Ureter (tissue), 1 donor: Measurements from ENCODE around the gene DDR1. TPM values are rescaled to one million over a fixed set of nuclear protein-coding genes. Genes with fewer than 3 reads are reported as not detected.
"Not testable (repeated sequence)": the region's sequence is repeated elsewhere in the genome, so short reads cannot be mapped to it uniquely, and the experiment has no call there.

Source experiments
- DNase-seq: peaks from one replicate; pipeline ENCODE4 v3.0.0-alpha.2; 2020; ENCODE audit warnings: low spot score
- total RNA-seq: library from RNA; stranded (reverse); gene quantifications from one replicate; pipeline ENCODE4 v1.2.4, GENCODE V29; 2023
- donor health status: DM: yes; HTN: yes; CAD: no.

The DDR1 gene
- total RNA-seq, result 234 TPM

DNA sequence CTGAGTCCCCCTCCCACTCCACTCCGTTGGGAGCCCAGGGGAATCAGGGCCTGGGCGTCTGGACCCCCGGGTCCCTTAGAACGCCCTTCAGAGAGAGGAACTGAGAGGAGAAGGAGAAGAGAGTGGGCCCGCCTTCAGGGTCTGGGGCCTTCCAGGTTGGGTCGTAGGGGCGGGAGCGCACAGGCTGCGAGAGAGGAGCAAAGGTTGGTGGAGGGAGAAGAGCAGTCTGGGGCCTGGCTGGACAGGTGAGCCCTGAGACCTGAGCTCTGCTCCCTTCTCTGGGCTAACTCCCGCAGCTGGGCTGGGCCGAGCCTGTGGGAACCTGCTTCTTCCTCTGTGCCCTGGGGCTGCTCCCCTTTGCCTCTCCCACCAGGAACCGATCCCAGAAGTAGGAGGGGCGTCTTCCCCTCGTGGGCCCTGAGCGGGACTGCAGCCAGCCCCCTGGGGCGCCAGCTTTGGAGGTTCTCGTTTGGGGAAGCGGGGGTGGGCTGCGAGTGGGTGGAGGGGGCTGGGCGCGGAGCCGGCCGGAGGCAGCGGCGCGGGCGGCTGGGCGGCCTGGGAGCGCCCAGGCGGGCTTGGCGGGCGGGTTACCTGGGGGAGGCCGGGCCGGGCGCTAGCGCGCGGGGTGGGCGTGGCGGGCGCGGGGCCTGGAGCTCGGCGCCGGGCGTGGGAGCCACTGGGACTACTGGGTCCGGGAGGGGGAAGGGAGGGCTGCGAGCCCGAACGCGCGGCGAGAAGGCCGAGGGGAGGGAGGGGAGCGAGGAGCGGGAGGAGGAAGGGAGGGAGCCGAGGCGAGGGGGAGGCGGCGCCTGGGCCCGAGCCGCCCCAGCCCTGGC is at the start of gene DDR1:
DDR1 (plus strand) TSS at position 835 of the 836 bp plus-strand sequence. CDS start 4,211 bp downstream, outside the sequence.
- peak; percentile 88 for DNase-seq

- DNase-seq, result no peak
Observed at GRCh38 chr6:30834646-30835045, 49.7 kb upstream of the DDR1 start.

DNA sequence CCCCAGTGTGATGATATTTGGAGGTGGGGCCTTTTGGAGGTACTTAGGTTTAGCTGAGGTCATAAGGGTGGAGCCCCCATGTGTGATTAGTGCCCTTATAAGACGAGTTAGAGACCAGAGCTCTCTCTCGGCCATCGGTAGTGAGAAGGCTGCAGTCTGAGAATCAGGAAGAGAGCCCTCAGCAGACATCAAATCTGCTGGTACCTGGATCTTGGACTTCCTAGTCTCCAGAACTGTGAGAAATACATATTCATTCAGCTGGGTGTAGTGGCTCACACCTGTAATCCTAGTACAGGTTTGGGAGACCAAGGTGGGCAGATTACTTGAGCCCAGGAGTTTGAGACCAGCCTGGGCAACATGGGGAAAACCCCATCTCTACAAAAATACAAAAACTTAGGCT is 48.7 kb upstream of the DDR1 start:
- DNase-seq, result no peak

DNA sequence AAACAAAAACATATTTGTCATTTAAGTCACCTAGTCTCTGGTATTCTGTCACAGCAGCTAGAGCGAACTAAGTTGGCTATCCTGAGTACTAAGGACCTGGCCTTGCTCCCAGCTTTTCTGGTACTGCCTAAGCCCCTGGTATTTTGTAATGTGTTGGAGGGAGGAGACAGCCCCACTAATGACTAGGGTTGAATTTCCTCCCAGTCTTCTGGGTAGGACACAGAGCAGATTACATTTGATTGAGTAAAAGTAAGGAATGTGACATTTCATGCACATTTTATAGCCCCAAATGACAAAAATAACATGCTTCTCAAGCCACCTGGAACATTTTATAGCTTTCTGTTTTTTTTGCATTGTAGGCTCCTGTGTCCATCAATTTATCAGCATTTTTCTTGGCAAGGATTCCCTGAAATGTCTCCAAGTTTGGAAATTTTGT is 47.9 kb upstream of the DDR1 start:
- no peak for DNase-seq

- DNase-seq, result no peak
Observed at GRCh38 chr6:30836957-30837356, 47.4 kb upstream of the DDR1 start.

DNA sequence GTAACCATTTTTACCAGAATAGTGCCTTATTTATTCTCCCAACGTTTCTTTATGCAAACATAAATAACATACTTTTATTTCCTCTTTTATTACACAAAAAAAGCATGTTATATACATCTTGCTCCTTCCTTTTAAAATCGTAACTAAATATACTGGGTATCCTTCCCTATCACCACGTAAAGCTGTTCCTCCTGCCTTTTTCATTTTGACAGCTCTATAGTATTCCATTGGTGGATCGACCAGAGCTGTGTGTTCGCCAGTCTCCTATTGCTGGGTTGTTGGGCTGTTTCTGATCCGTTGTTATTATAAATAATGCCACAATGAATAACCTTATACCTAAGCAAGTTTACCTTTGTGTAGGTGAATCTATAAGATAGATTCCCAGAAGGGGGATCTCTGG is 46.9 kb upstream of the DDR1 start:
- no peak for DNase-seq

DNA sequence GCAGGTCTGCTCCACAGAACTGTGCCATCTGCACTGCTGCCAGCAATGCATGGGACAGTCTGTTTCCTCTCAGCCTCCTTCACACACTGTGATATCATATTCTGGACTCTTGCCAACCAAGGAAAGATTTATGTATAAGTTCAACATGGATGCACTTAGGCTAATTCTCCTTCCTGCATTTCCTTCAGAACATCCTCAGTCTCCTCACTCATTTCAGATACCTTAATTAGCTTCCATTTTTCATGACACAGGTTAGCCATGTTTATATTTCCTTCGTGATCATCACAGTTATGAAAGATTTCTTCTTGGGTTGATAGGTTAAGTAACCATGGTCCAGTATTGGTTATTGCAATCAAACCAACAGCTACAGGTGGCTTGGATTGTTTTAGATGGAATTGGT is 46.4 kb upstream of the DDR1 start:
- no peak for DNase-seq

- DNase-seq, result no peak
Observed at GRCh38 chr6:30839671-30840070, 44.6 kb upstream of the DDR1 start.

- DNase-seq, result no peak
Observed at GRCh38 chr6:30840084-30840934, 44.0 kb upstream of the DDR1 start.

DNA sequence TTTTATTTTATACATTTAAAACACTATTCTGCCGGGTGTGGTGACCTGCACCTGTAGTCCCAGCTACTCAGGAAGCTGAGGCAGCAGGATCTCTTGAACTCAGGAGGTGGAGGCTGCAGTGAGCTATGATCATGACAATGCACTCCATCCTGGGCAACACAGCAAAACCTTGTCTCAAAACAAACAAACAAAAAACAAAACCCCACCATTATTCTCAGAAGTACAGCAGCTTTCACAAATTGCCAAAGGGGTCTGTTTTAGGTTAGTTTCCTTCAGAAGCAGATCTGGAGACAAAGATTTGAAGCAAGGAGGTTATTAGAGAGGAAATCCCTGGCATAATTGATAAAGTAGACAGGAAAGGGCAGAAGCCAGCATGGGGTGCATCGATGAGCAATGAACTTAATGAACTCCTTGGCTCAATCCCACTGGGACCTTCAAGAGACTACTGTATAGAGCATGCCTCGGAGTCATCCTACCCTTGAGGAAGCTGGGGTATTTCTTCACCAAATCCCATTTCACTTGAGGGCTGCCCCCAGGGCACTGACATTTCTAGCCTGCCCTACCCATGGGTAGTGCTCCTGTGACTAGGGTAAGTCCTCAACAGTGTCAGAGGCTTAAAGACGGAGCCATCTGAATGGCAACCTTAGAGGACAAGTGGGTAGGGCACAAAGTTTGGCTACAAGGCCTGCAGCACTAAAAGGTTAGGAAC is 43.2 kb upstream of the DDR1 start:
- DNase-seq, result no peak

DNA sequence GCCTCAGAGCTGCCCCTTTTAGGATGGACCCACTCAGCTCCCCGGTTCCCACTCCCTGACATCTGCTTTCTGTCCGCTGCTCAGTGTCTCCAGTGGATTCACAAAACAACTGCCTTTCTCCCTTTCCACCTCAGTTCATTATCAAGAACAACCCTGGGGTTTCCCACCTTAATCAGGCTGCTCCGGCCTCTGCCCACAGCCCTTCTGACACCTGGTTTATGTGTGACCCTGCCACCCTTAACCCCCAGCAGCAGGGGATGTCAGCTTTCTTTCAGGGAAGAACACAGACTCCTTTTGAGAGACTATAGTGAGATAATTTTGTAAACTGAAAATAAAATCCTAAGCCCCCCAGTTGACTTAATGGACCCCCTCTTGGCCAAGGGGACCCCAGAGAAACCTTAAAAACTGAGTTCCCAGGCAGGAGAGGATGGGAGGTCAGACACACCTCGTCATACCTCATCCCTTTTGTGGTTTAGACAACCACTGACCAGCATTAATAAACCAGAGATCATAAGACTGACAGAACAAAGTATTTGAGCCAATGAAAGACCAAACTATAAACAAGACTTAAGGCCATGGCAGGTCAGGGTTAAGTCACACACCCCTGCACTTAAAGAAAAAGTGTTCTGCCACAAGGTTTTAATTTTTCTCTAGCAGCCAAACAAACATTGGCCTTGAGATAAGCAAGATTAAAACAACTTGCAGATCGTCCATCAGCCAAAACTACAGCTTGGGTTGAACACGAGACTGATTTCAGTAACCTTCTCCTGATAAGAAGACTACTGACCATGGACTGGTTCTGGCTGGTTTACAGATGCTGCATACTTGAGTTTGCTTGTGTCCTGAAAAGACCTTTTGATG is 42.4 kb upstream of the DDR1 start:
- DNase-seq, result no peak

GRCh38 chr6:30842754-30843610 is 41.3 kb upstream of the DDR1 start:
- DNase-seq, result no peak

DNA sequence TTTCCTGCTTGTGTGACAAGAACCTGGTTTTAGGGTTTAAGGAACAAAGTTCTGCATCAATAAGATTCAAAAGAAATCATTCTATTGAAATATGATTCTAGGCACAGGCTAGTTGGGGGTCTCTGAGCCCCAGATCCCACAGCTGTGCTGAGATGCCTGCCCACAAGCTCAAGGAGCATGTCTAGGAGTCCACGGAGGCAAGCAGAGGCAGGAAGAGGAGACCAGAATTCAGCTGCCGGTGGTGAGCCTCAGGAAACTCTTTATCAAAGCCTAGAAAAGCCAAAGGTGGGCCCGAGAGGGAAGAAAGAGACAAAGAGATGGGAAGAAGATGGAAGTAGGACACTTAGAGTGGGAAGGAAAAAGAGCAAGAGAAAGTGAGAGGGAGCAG is 40.7 kb upstream of the DDR1 start:
- DNase-seq, result no peak

DNA sequence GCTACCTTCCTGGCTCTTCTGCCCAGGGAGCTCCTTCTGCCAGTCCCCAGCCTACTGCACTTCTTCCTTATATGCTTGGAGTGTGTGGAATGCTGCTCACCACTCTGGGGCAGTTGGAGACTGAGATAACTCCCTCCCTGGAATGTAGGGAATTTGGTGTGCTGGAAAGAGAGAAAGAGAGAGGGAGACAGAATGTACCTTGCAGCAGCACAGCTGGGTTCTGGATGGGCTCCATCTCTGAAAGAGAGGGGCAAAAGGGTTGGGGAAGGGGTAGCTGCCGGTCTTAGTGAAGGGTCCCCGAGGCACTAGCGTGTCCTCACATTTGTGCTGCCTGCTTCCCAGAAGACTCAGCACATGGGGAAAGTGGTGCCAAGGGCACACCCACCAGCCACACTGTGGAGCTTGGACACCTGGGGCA is 40.2 kb upstream of the DDR1 start:
- no peak for DNase-seq

GRCh38 chr6:30845183-30845582 is 39.1 kb upstream of the DDR1 start:
- no peak for DNase-seq

GRCh38 chr6:30847421-30847970 is 36.8 kb upstream of the DDR1 start:
- no peak for DNase-seq

- DNase-seq, result no peak
Observed at GRCh38 chr6:30847971-30848436, 36.3 kb upstream of the DDR1 start.

DNA sequence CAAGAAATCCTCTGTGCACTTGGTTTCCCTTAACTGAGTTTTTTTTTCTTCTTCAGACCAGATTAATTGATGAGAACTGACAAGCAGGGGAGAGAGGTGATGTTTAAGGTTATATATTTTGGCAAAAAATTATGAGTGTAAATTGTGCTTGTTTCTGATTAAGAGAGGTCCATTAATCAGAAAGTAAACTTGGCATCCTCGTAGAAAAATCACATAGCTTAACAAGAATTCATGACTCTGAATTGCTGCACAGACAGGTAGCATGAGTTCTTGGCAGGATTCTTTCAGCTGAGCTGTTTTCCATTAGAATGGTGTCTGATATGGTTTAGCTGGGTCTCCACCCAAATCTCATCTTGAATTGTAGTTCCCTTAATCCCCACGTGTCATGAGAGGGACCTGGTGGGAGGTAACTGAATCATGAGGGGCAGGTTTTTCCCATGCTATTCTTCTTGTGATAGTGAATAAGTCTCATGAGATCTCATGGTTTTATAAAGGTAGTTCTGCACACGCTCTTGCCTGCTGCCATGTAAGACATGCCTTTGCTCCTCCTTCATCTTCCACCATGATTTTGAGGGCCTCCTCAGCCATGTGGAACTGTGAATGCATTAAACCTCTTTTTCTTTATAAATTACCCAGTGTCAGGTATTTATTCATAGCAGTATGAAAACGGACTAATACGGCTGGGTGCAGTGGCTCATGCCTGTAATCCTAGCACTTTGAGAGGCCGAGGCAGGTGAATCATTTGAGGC is 34.2 kb upstream of the DDR1 start:
- no peak for DNase-seq

DNA sequence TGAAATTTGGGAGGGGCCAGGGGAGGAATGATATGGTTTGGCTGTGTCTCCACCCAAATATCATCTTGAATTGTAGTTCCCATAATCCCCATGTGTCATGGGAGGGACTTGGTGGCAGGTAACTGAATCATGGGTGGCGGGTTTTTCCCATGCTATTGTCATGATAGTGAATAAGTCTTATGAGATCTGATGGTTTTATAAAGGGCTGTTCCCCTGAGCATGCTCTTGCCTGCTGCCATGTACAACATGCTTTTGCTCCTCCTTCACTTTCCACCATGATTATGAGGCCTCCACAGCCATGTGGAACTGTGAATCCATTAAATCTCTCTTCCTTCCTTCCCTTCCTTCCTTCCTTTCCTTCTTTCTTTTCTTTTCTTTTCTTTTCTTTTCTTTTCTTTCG is 31.9 kb upstream of the DDR1 start:
- not testable (repeated sequence) for DNase-seq
